Measurements from ENCODE around the gene ANXA6. TPM values are rescaled to one million over a fixed set of nuclear protein-coding genes. Genes with fewer than 3 reads are reported as not detected.
A peak's percentile ranks its signal among the peaks of the same experiment; 100 is the strongest.

ANXA6 gene
- total and polyA plus RNA-seq, 4 experiments from 2014 or later: 229 to 342 (median 324) TPM

GRCh38 chr5:151110122-151110681 is 47.4 kb downstream of the ANXA6 start:
- H3K27ac ChIP-seq (ENCODE audit: low read depth, low read length): no peak overlapping the region
- H3K36me3 ChIP-seq (ENCODE audit: insufficient read depth, low read length): peaks cover 86% of the 10 kb centered on the region
- Mint-ChIP-seq H3K4me3 (no peak overlapping the region), H3K9me3 (no peaks in the 10 kb centered on the region), H3K4me1 (peaks cover 0 to 10% (median 3%) of the 10 kb centered on the region in 4 donors), H3K27ac (peak overlapping the region in 4 of 7 donors; percentile 42 to 76 (median 74)), H3K27me3 (no peaks in the 10 kb centered on the region), H3K36me3 (peaks cover 65 to 76% of the 10 kb centered on the region in 2 donors)
- no peak overlapping the region for H3K4me3 ChIP-seq (ENCODE audit: low read length in 2 of 2)
- ChIA-PET CTCF (ENCODE audit: partially characterized antibody) (interaction anchor here (0.6 to 50.2 kb wide), 7 partner anchors 11 to 258 kb away, joined by 3 to 2066 read pairs (median 3); partner anchors contain the start of gene ANXA6), POLR2A (ENCODE audit: partially characterized antibody) (interaction anchor here (0.5 to 1.5 kb wide), 4 partner anchors 10 to 113 kb away, joined by 3 to 5 read pairs (median 4); partner anchors contain the start of genes CCDC69 and TNIP1)
- no peaks in the 10 kb centered on the region for H3K27me3 ChIP-seq (ENCODE audit: insufficient read depth, low read length)
- no peak for DNase-seq
- intact Hi-C loops (cut with micrococcal nuclease): no loop called here
- H3K9me3 ChIP-seq (ENCODE audit: control insufficient read depth in 1 of 2, low read length in 2 of 2): no peaks in the 10 kb centered on the region
- peaks cover 6% of the 10 kb centered on the region for H3K4me1 ChIP-seq (ENCODE audit: insufficient read depth, low read length)

- Mint-ChIP-seq H3K9me3 (no peaks in the 10 kb centered on the region), H3K4me1 (peaks cover 0 to 11% (median 2%) of the 10 kb centered on the region in 4 donors), H3K27me3 (no peaks in the 10 kb centered on the region), H3K27ac (peak overlapping the region in 3 of 7 donors; percentile 24 to 72 (median 35)), H3K4me3 (no peak overlapping the region), H3K36me3 (peaks cover 70 to 82% of the 10 kb centered on the region in 2 donors)
- intact Hi-C loops (cut with micrococcal nuclease): no loop called here
- Histone ChIP-seq H3K27me3 (ENCODE audit: insufficient read depth, low read length) (no peaks in the 10 kb centered on the region), H3K4me1 (ENCODE audit: insufficient read depth, low read length) (no peaks in the 10 kb centered on the region), H3K9me3 (ENCODE audit: control insufficient read depth in 1 of 2, low read length in 2 of 2) (no peaks in the 10 kb centered on the region), H3K36me3 (ENCODE audit: insufficient read depth, low read length) (peaks cover 91% of the 10 kb centered on the region), H3K4me3 (ENCODE audit: low read length in 2 of 2) (no peak overlapping the region), H3K27ac (ENCODE audit: low read depth, low read length) (no peak overlapping the region)
- DNase-seq: no peak
- ChIA-PET POLR2A (ENCODE audit: partially characterized antibody) (interaction anchor here (1.2 kb wide), 1 partner anchor 22 kb away, joined by 4 read pairs; no protein-coding TSS in a partner anchor), CTCF (ENCODE audit: partially characterized antibody) (interaction anchor here (0.8 to 50.2 kb wide), 5 partner anchors 15 to 56 kb away, joined by 3 to 2066 read pairs (median 7); partner anchors contain the start of gene ANXA6)
Observed at GRCh38 chr5:151108566-151108965, 49.0 kb downstream of the ANXA6 start.

DNA sequence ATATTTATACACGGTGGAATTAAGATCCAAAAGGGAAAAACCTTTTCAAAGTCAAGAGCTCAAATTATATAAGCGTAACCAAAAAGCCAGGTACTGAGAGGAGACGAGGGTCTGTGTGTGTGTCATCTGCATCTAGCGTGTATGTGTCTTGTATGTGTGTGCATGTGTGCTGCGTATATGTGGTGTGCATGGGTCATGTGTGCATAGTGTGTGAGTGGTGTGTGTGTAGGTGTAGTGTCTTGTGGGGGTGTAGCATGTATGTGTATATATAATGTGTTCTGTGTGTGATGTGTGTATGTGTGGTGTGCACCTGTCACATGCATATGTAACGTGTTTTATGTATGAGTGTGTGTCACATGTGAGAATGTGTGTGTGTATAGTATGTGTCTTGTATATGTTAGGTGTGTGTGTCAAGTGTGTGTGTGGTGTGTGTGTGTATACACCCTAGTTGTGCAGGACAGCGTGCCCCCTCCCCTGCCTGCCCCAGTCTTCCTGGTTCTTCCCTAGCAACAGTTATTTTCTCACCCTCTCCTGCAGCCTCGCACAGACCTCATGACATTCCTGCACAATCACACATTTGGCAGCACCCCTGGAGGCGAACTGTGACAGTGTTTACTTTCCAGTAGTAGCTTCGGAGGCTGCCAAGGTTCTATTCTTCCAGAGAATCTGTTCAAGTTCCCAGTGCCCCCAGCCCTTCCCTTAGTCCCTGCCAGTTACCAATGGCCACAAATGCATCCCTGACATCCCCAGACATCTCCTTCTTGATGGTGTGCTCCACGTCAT is 49.6 kb downstream of the ANXA6 start:
- Mint-ChIP-seq H3K27me3 (no peaks in the 10 kb centered on the region), H3K4me3 (no peak overlapping the region), H3K36me3 (peaks cover 74 to 85% of the 10 kb centered on the region in 2 donors), H3K9me3 (no peaks in the 10 kb centered on the region), H3K27ac (peak overlapping the region in 6 of 7 donors; percentile 1 to 61 (median 40)), H3K4me1 (peaks cover 0 to 11% (median 3%) of the 10 kb centered on the region in 4 donors)
- H3K4me1 ChIP-seq (ENCODE audit: insufficient read depth, low read length): no peaks in the 10 kb centered on the region
- H3K27ac ChIP-seq (ENCODE audit: low read depth, low read length): no peak overlapping the region
- no peaks in the 10 kb centered on the region for H3K9me3 ChIP-seq (ENCODE audit: control insufficient read depth in 1 of 2, low read length in 2 of 2)
- no peaks in the 10 kb centered on the region for H3K27me3 ChIP-seq (ENCODE audit: insufficient read depth, low read length)
- no peak overlapping the region for H3K4me3 ChIP-seq (ENCODE audit: low read length in 2 of 2)
- CTCF ChIA-PET (ENCODE audit: partially characterized antibody): interaction anchor here (0.8 to 50.2 kb wide), 6 partner anchors 7 to 55 kb away, joined by 3 to 2066 read pairs (median 16); partner anchors contain the start of gene ANXA6
- intact Hi-C loops (cut with micrococcal nuclease): no loop called here
- H3K36me3 ChIP-seq (ENCODE audit: insufficient read depth, low read length): peaks cover 98% of the 10 kb centered on the region
- no peak for DNase-seq
- POLR2A ChIA-PET (ENCODE audit: partially characterized antibody): interaction anchor here (1.2 kb wide), 1 partner anchor 21 kb away, joined by 4 read pairs; no protein-coding TSS in a partner anchor

- Mint-ChIP-seq H3K36me3 (peaks cover 68 to 85% of the 10 kb centered on the region in 2 donors), H3K9me3 (no peaks in the 10 kb centered on the region), H3K4me1 (peaks cover 0 to 11% (median 3%) of the 10 kb centered on the region in 4 donors), H3K27me3 (no peaks in the 10 kb centered on the region), H3K27ac (peak overlapping the region in 4 of 7 donors; percentile 3 to 86 (median 30)), H3K4me3 (no peak overlapping the region)
- H3K27ac ChIP-seq (ENCODE audit: low read depth, low read length): no peak overlapping the region
- no peaks in the 10 kb centered on the region for H3K9me3 ChIP-seq (ENCODE audit: control insufficient read depth in 1 of 2, low read length in 2 of 2)
- ChIA-PET POLR2A (ENCODE audit: partially characterized antibody) (interaction anchor here (1.2 kb wide), 1 partner anchor 20 kb away, joined by 4 read pairs; no protein-coding TSS in a partner anchor), CTCF (ENCODE audit: partially characterized antibody) (interaction anchor here (2.5 to 18.7 kb wide), 3 partner anchors 8 to 54 kb away, joined by 7 to 601 read pairs (median 26); no protein-coding TSS in a partner anchor)
- H3K36me3 ChIP-seq (ENCODE audit: insufficient read depth, low read length): peaks cover 93% of the 10 kb centered on the region
- intact Hi-C loops (cut with micrococcal nuclease): no loop called here
- no peaks in the 10 kb centered on the region for H3K27me3 ChIP-seq (ENCODE audit: insufficient read depth, low read length)
- H3K4me3 ChIP-seq (ENCODE audit: low read length in 2 of 2): no peak overlapping the region
- no peaks in the 10 kb centered on the region for H3K4me1 ChIP-seq (ENCODE audit: insufficient read depth, low read length)
- DNase-seq: no peak
Observed at GRCh38 chr5:151107084-151107483, 50.5 kb downstream of the ANXA6 start.

GRCh38 chr5:151106509-151106908 is 51.1 kb downstream of the ANXA6 start:
- no peak for DNase-seq
- ChIA-PET CTCF (ENCODE audit: partially characterized antibody) (interaction anchor here (1.1 to 18.7 kb wide), 4 partner anchors 9 to 58 kb away, joined by 3 to 601 read pairs (median 16); no protein-coding TSS in a partner anchor), POLR2A (ENCODE audit: partially characterized antibody) (interaction anchor here (1.2 to 1.8 kb wide), 3 partner anchors 20 to 26 kb away, joined by 4 read pairs; partner anchors contain the start of gene TNIP1)
- Mint-ChIP-seq H3K36me3 (peaks cover 74 to 91% of the 10 kb centered on the region in 2 donors), H3K27ac (peak overlapping the region in 6 of 7 donors; percentile 5 to 86 (median 34)), H3K4me1 (peaks cover 5 to 11% (median 7%) of the 10 kb centered on the region in 4 donors), H3K4me3 (no peak overlapping the region), H3K9me3 (no peaks in the 10 kb centered on the region), H3K27me3 (no peaks in the 10 kb centered on the region)
- intact Hi-C loops (cut with micrococcal nuclease): no loop called here
- no peaks in the 10 kb centered on the region for H3K4me1 ChIP-seq (ENCODE audit: insufficient read depth, low read length)
- H3K27me3 ChIP-seq (ENCODE audit: insufficient read depth, low read length): no peaks in the 10 kb centered on the region
- no peak overlapping the region for H3K4me3 ChIP-seq (ENCODE audit: low read length in 2 of 2)
- H3K27ac ChIP-seq (ENCODE audit: low read depth, low read length): no peak overlapping the region
- H3K9me3 ChIP-seq (ENCODE audit: control insufficient read depth in 1 of 2, low read length in 2 of 2): no peaks in the 10 kb centered on the region
- H3K36me3 ChIP-seq (ENCODE audit: insufficient read depth, low read length): peaks cover 93% of the 10 kb centered on the region

GRCh38 chr5:151106043-151106442 is 51.5 kb downstream of the ANXA6 start:
- no peaks in the 10 kb centered on the region for H3K4me1 ChIP-seq (ENCODE audit: insufficient read depth, low read length)
- no peaks in the 10 kb centered on the region for H3K9me3 Mint-ChIP-seq
- H3K36me3 Mint-ChIP-seq: peaks cover 73 to 91% of the 10 kb centered on the region in 2 donors
- H3K36me3 ChIP-seq (ENCODE audit: insufficient read depth, low read length): peaks cover 92% of the 10 kb centered on the region
- H3K27ac ChIP-seq (ENCODE audit: low read depth, low read length): no peak overlapping the region
- no peak overlapping the region for H3K4me3 Mint-ChIP-seq
- H3K4me3 ChIP-seq (ENCODE audit: low read length in 2 of 2): no peak overlapping the region
- no peaks in the 10 kb centered on the region for H3K27me3 Mint-ChIP-seq
- peak overlapping the region in 5 of 7 donors; percentile 13 to 35 (median 27) for H3K27ac Mint-ChIP-seq
- no peaks in the 10 kb centered on the region for H3K9me3 ChIP-seq (ENCODE audit: control insufficient read depth in 1 of 2, low read length in 2 of 2)
- intact Hi-C loops (cut with micrococcal nuclease): no loop called here
- DNase-seq: no peak
- H3K4me1 Mint-ChIP-seq: peaks cover 5 to 11% (median 7%) of the 10 kb centered on the region in 4 donors
- no peaks in the 10 kb centered on the region for H3K27me3 ChIP-seq (ENCODE audit: insufficient read depth, low read length)
- POLR2A ChIA-PET (ENCODE audit: partially characterized antibody): interaction anchor here (1.7 to 1.8 kb wide), 2 partner anchors 19 to 26 kb away, joined by 4 read pairs; partner anchors contain the start of gene TNIP1
- CTCF ChIA-PET (ENCODE audit: partially characterized antibody): interaction anchor here (1.1 to 18.7 kb wide), 4 partner anchors 9 to 58 kb away, joined by 3 to 601 read pairs (median 16); no protein-coding TSS in a partner anchor
